GM13977 (cell line): Measurements from ENCODE around the gene BEAN1.

ENCODE experiments used
- DNase-seq: peaks from one replicate; pipeline ENCODE4 v3.0.0; 2012; ENCODE audit warnings: low spot score
- in situ Hi-C: fragments of 300-500 bp; cut with MboI; formaldehyde crosslinking; loops from one replicate; pipeline ENCODE4 v1.12.0; 2022; ENCODE audit warnings: low sequenced_read_pairs, low pct_unique_long_range_greater_than_20kb, mixed read lengths, inconsistent platforms; ENCODE audit not compliant: unreplicated experiment
- TF ChIP-seq, protein P1 (sequence below): IDR thresholded peaks from 2 replicates; pipeline ENCODE4 v1.5.1; 2012; ENCODE audit warnings: mild to moderate bottlenecking, control low read depth; ENCODE audit not compliant: insufficient read depth; ENCODE audit errors: extremely low read depth, missing control alignments

BEAN1 gene

DNA sequence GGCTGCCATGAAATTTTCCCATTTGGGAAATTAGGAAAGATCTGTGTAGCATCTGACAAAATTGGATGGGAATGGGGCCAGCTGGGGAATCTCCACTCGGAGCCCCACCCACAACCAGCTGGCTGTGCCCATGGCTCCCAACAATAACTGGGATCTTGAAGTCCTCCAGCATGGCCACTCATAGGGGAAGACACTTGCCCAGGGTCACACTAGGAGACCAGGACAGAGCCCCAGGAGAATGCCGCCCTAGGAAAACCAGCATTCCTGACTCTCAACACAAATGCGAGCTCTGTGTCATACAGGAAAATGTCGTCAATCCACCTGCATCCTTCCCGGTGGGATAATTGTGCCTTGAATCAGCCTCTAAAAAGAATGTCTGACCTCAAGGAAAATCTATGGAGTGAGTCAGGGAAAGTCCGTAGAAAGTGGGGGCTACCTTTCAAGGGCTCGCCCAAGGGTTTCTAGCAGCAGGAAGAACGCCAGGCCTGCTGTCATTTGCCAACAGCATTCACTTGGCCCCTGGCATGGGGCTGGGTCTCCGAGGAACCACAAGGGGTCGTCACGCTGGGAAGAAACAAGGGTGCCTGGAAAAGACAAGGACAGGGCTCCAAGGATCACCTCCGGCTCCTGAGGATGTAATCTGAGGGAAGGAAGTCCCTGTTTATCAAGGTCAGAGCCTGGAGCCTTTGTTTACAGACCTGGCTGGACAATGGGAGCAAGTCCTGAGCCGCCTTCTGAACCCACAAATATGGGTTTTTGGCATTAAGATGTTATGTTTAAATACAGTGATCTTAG is 44.7 kb upstream of the BEAN1 start:
- DNase-seq = no peak
- in situ Hi-C loops = no loop called here
- TF ChIP-seq, protein P1, sequence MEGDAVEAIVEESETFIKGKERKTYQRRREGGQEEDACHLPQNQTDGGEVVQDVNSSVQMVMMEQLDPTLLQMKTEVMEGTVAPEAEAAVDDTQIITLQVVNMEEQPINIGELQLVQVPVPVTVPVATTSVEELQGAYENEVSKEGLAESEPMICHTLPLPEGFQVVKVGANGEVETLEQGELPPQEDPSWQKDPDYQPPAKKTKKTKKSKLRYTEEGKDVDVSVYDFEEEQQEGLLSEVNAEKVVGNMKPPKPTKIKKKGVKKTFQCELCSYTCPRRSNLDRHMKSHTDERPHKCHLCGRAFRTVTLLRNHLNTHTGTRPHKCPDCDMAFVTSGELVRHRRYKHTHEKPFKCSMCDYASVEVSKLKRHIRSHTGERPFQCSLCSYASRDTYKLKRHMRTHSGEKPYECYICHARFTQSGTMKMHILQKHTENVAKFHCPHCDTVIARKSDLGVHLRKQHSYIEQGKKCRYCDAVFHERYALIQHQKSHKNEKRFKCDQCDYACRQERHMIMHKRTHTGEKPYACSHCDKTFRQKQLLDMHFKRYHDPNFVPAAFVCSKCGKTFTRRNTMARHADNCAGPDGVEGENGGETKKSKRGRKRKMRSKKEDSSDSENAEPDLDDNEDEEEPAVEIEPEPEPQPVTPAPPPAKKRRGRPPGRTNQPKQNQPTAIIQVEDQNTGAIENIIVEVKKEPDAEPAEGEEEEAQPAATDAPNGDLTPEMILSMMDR = no peak

DNA sequence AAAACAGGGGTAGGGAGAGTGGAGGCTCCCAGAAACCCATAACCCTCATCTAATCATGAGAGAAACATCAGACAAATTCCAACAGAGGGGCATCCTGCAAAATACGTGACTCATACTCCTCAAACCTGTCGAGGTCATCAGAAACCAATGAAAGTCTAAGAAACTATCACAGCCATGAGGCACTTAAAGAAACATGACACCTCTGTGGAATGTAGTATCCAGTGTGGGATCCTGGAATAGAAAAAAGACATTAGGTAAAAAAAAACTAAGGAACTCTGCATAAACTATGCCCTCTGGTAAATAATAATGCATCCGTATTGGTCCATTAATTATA is 44.2 kb upstream of the BEAN1 start:
- in situ Hi-C loops = no loop called here
- no peak for DNase-seq
- TF ChIP-seq, protein P1 = no peak

DNA sequence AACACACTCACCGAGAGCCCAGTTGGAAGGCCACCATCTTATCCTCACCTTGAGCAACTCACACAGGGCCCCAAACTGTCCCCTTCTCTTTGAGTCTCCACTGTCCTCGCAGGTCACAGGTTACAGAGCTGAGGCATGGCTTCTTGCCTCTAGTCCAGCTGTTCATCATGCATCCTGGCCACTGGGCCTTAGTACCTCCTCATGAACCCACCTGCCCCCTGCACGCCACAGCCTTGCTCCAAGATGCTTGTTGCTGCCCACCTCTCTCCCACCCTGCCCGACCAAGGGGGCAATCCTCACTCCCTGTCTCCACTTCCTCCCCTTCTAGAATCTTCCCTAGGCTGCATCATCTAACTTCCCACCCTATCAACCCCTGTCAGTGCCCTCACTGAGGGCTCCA is 43.5 kb upstream of the BEAN1 start:
- TF ChIP-seq, protein P1 = no peak
- no peak for DNase-seq
- in situ Hi-C loops = no loop called here

DNA sequence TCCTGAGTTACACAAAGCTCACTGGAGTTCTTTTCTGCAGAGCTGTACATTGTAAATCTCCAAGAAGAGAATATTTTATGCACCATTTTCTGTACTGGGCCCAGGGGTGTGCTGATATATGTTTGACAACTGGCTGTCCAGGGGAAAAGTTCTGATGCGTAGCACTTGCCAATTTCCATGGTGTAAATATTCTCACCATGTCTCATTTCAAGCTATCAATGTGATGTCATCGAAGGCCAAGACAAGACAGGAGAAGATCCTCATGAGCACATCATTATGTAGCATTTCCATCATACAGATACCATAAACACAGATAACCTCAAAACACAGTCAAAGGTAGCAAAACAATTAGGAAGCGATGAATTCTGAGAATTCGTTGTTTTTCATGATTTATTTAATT is 41.7 kb upstream of the BEAN1 start:
- no peak for DNase-seq
- in situ Hi-C loops = no loop called here
- TF ChIP-seq, protein P1 = no peak

DNA sequence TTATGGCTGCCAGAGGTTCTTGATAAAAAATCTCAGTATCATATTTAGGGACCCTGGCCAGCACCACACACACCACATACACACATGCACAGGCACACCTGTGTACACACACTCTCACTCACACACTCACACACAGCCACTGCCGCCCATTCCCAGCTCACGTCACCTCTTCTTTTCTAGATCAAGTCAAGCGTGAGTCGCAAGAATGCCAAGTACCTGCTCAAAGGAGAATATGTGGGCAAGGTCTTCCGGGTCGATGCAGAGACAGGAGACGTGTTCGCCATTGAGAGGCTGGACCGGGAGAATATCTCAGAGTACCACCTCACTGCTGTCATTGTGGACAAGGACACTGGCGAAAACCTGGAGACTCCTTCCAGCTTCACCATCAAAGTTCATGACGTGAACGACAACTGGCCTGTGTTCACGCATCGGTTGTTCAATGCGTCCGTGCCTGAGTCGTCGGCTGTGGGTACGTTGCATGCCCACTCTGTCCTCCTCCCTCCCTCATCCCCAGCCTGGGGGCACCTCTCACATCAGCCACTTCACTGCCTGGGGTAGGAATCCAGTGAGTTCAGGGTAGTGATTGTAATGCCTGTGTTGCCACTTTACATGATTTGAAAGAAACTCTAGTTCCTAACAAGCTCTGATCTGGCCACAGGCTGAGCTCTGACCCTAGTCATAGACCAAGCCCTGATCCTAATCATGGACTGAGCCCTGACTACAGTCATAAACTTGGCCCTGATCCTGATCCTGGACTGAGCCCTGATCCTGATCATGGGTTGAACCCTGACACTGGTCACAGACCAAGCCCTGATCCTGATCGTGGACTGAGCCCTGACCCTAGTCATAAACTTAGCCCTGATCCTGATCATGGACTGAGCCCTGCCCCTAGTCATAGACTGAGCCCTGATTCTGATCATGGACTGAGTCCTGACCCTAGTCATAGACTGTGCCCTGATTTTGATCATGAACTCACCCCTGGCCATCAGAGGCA is 40.2 kb upstream of the BEAN1 start:
- DNase-seq = no peak

DNA sequence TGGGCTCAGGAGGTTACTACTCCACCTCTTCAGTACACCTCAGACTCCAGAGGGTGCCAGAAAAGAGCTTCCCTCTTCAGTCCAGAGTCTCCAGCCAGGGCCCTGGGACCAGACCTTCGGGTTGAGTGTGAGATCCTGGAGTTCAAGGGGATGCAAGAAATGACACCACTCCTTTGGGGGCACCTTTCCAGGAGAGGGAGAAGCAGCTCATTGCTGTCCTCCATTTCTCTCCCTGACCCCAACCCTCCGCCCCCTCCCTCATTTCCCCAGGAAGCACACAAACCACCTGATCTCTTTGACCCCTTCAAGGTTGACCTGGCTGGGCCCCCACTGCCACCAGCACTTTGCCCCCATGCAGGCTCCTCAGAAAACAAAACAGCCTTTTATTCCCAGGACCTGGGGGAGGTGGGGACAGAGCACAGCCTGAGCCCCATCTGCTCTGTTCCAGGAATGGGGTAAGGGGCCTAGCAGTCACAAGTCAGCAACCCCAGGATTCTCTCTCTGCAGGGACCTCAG is 39.2 kb upstream of the BEAN1 start:
- in situ Hi-C loops = no loop called here
- TF ChIP-seq, protein P1 = no peak
- no peak for DNase-seq

More for the DNA sequence above, 40.2 kb upstream of the BEAN1 start:
- TF ChIP-seq, protein P1 = no peak
- in situ Hi-C loops = no loop called here
